Amygdala (tissue), 56 donors: ENCODE measurements around the gene BCAS4.
"Not testable (repeated sequence)": the region's sequence is repeated elsewhere in the genome, so short reads cannot be mapped to it uniquely, and the experiment has no call there.

ENCODE experiments used
- DNase-seq, 56 donors: peaks; one replicate each; lab custom pipeline; 2025; lab: John Stamatoyannopoulos, UW

BCAS4 gene

GRCh38 chr20:50872560-50873425 lies 77.9 kb downstream of the BCAS4 start:
- no peak for DNase-seq

DNA sequence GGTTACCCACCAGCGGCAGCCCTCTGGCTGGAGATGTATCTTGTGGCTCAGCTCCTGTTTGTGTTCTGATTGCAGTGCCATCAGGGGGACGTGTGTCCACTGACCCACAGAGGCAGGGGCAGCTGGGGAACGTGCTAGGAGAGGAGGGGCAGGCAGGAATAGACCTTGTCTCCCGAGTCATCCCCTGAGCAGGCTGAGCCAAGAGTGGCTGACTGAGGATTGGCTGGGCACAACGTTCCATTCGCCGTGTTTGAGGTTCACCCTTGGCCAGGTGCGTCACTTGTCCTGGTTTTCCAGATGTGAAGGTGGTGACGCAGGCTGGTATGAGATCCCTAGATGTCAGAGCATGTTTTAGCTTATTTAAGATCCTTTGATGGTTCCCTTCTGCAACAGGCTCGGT lies 78.7 kb downstream of the BCAS4 start:
- no peak for DNase-seq

GRCh38 chr20:50874111-50874757 lies 79.4 kb downstream of the BCAS4 start:
- DNase-seq, result no peak

DNA sequence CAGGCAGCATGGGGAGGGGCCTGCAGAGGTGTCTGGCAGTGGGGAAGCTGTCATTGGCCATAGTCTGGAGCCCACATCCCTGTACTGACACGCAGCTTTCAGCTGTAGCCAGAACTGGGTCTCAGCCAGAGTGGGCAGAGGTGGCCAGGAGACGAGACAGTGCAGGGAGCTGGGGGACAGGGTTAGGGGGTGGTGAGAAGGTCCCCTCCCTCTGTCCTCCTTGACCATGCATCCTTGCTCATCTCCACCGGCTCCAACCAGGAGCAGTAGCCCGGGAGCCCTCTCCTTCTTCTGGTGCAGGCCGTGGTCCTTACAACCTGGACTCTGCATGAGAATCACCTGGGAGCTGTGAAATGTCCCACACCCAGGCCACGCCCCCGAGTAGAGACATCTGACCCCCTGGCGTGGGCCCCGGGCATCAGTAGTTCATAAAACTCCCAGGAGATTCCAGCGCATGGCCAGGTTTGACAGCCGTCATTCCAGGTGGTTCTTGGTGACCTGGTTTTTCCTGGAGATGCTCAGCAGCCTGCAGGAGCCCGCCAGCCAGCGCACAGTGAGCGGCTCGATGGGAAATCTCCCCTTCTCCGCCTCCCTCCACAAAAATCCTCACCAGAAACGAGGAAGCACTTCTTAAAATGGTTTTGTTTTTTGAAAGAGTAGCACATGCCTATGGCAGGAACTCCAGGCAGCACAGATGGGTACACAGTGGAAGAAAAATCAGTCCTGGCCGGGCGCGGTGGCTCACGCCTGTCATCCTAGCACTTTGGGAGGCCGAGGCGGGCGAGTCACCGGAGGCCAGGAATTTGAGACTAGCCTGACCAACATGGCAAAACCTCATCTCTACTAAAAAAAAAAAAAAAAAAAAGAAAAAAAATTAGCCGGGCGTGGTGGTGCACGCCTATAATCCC lies 80.2 kb downstream of the BCAS4 start:
- no peak for DNase-seq

GRCh38 chr20:50876063-50876685 lies 81.3 kb downstream of the BCAS4 start:
- DNase-seq, result no peak

- no peak for DNase-seq
Observed at GRCh38 chr20:50876816-50877215, 82.0 kb downstream of the BCAS4 start.

- DNase-seq, result no peak
Observed at GRCh38 chr20:50877232-50877743, 82.4 kb downstream of the BCAS4 start.

DNA sequence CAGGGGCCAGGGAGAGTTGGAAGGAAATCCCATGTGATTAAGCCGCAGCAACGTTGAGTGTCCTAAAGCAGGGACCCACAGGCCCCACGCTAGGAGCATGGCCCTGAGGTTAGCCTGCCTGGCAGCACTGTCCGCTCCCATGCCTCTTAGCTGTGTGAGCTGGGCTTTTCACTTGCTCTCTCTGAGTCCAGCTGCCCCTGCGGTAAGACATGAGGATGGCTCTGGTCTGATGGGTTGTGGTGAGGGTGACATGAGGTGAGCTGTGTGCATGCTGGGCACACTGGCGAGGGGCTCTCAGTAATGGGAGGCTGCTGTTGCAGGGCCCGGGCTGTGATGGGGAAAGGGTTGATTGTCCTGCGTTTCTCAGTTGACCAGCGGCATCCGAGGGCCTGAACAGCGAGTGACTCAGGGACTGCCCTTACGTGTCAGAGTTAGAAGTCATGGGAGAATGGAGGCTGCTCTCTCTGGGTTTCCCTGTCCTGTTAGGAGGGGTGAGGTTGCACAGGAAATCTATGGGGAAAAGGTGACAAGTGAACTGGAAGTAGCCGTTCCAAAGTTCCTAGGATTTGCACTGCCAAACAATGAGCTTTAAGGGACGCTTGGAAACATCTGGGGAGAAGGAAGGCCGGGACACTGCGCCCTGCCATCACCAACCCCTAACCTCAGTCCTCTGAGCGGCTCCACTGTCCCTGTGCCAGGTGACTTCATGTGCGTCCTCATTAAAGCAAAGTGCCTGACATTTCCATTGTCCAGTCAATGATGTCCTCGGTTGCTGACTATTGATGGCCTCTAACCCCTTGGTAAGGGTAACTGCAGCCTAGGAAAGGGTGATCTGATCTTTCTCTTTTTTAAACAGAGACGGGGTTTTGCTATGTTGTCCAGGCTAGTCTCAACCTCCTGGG lies 85.0 kb downstream of the BCAS4 start:
- no peak for DNase-seq

DNA sequence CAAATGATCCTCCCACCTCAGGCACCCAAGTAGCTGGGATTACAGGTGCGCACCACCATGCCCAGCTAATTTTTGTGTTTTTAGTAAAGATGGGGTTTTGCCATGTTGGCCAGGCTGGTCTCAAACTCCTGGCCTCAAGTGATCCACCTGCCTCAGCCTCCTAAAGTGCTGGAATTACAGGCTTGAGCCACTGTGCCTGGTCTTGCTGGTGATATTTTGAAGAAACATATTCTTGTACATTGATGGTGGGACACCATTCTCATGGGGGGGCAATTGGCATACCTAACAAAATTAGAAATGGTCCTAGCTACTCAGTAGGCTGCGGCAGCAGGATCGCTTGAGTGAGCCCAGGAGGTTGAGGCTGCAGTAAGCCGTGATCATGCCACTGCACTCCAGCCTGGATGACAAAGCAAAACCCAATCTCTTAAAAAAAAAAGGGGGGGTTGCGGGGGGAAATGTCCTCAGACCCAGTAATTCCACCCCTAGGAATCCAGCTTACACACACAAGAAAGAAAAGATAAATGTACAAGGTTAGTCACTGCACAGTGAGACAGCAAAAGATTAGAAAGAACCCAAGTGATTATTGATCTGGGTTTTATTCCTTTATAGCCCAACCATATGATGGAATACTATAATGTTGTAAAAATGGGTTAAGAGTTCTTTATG lies 87.0 kb downstream of the BCAS4 start:
- DNase-seq, result not testable (repeated sequence)

DNA sequence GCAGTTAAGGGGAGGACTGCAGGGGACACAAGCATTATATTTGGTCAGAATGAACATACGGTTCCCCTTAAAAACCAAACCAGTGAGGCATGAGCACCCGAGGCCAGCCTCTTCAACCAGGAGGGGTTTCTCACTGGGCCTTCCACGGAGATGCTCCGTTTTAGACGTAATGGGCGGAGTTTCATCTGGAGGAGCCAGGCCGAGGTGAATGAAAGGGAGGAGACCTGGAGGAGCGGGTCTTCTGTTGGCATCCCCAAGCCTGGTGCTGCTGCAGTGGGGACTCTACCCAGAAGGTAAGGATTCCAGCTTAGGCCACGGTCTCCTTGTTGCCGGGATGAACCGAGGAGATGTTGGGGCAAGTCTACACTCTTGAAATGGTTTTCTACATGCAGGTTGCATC lies 89.0 kb downstream of the BCAS4 start:
- DNase-seq, result no peak

GRCh38 chr20:50885068-50885467 lies 90.2 kb downstream of the BCAS4 start:
- no peak for DNase-seq

DNA sequence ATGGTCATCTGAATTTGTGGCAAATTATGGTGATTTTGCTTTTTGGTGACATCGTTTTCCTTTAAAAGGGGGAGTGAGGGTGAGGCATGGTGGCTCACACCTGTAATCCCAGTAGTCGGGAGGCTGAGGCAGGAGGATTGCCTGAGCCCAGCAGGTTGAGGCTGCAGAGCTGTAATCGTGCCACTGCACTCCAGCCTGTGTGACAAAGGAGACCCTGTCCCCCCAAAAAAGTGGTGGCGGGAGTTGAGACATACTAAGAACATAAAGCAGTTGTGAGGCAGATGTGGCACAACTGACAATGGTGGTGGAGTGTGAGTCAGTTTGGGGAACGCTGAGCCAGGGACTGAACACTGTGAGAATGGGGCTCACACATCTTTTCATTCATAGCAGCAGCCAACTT lies 90.9 kb downstream of the BCAS4 start:
- DNase-seq, result no peak

- DNase-seq, result no peak
Observed at GRCh38 chr20:50886184-50886790, 91.4 kb downstream of the BCAS4 start.

DNA sequence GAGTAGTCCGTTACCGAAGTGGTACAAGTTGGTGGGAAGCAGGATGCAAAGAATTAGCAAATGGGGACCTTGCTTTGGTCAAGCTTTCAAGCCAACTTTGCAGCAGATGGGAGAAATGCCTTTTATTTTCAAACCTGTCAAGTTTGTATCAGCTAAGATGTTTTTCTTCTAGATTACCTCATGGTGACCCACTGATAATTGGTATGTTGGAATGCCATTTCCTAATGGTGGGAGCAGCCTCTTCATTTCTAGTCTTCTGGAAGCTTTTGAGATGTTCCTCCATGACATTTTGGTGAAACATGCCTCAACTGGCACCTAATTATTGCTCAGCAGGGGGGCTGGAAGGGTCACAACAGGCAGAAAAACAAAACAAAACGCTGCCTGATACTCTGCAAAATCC lies 92.7 kb downstream of the BCAS4 start:
- DNase-seq, result no peak

DNA sequence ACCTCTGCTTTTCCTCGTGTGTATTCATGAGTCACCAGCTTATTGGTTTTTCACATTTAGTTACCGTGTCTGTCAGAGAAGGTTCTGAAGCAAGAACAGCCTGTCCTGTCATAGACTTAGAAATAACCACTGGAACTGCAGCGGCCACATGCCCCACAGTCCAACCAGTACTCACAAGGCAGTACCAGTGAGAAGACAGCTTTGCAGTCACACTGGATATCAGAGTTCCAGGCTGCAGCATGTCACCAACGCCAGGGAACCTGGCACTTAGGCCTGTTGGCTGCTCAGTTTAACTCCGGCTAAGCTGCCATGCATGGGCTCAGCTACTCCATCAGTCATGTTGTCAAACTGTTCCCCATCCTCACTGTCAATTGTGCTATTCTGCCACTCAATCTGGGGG lies 96.3 kb downstream of the BCAS4 start:
- no peak for DNase-seq

DNA sequence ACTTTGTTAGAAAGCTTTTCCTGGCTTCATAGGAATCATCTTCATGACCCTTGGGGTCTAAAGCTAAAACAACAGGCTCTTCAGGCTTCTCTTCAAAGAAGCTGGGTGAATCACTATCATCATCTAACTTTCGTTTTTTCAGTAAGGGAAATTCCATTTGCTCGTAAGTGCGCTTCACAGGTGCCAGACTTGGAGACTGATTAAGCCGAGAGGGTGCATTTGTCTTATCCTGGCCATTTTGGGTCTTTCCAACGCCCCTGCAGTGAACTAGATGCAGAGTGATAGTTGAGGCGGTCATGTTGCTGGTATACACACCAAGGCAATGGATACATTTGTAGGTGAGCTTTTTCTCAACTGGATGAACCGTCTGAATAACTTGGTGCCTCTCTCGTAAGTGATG lies 97.5 kb downstream of the BCAS4 start:
- DNase-seq, result no peak

GRCh38 chr20:50893620-50894019 lies 98.8 kb downstream of the BCAS4 start:
- no peak for DNase-seq

DNA sequence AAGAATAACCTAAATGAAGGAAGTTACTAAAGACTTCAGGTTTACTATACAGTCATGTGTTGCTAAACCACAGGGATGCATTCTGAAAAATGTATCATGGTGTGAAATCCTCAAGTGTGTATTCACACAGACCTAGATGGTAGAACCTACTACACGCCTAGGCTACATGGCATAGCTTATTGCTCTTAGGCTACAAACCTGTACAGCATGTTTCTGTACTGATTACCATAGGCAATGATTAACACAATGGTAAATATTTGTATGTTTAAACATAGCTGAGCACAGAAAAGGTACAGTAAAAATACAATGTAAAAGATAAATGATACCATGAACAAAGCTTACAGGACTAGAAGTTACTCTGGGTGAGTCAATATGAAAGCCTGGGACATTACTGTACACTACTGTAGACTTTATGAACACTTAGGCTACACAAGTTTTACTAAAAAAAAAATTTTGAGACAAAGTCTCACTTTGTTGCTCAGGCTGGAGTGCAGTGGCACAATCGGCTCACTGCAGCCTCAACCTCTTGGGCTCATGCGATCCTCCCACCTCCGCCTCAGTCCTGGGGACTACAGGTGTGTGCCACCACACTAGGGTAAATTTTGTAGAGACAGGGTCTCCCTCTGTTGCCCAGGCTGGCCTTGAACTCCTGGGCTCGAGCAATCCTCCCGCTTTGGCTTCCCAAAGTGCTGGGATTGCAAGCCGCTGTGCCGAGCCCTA lies 100.4 kb downstream of the BCAS4 start:
- no peak for DNase-seq
